SK-N-SH (cell line): Measurements from ENCODE around the gene SFMBT2. TPM values are rescaled to one million over a fixed set of nuclear protein-coding genes. Genes with fewer than 3 reads are reported as not detected.
"Not testable (repeated sequence)": the region's sequence is repeated elsewhere in the genome, so short reads cannot be mapped to it uniquely, and the experiment has no call there.

Experiments used
- CTCF ChIA-PET: fragments of 300-600, 350-600 bp; formaldehyde crosslinking; extraction: SDS; loops from one replicate; lab custom pipeline; 2021; lab: Yijun Ruan, JAX
- POLR2A ChIA-PET: fragments of 350-600 bp; sonication (Branson Sonifier 250); formaldehyde crosslinking; extraction: SDS; loops from one replicate; lab custom pipeline; 2020; ENCODE audit warnings: antibody characterized with exemption, inconsistent platforms; lab: Yijun Ruan, JAX
- DNase-seq: peaks from one replicate; pipeline ENCODE4 v3.0.0; 2012
- H2AFZ ChIP-seq: fragments of 200-600 bp; sonication (generic); 2 replicates; pipeline ENCODE4 v1.8.1; 2016; ENCODE audit warnings: antibody characterized with exemption, mild to moderate bottlenecking, low read depth
- H3F3A ChIP-seq: fragments of 200-600 bp; sonication (generic); replicated peaks from 2 replicates; pipeline ENCODE3; 2016; ENCODE audit warnings: antibody characterized with exemption, mild to moderate bottlenecking; ENCODE audit not compliant: insufficient read depth
- H3K27ac ChIP-seq, 2 experiments: fragments of 200-500 bp in 1 of 2; fragments of 200-600 bp in 1 of 2; sonication (Bioruptor generic) in 1 of 2; sonication (generic), shearing (Covaris generic) in 1 of 2; 2 replicates each; pipeline versions ENCODE4 v1.5.1 to v1.6.1; 2014 to 2016; ENCODE audit warnings: low read depth in 2 of 2, inconsistent platforms in 1 of 2, low read length in 1 of 2, mild to moderate bottlenecking in 1 of 2, mixed read lengths in 1 of 2
- H3K27me3 ChIP-seq: fragments of 200-600 bp; sonication (generic), shearing (Covaris generic); 2 replicates; pipeline ENCODE4 v1.6.1; 2016; ENCODE audit warnings: mixed run types; ENCODE audit not compliant: insufficient read depth
- H3K36me3 ChIP-seq, 2 experiments: fragments of 200-500 bp in 1 of 2; fragments of 200-600 bp in 1 of 2; sonication (Bioruptor generic) in 1 of 2; sonication (generic) in 1 of 2; replicated peaks in 1 of 2; 2 replicates each; pipeline versions ENCODE3 to v1.5.1; 2014 to 2016; ENCODE audit warnings: low read length in 1 of 2, mild to moderate bottlenecking in 1 of 2; ENCODE audit not compliant: insufficient read depth in 2 of 2, control insufficient read depth in 1 of 2
- H3K4me1 ChIP-seq, 2 experiments: fragments of 200-500 bp in 1 of 2; fragments of 200-600 bp in 1 of 2; sonication (Bioruptor generic) in 1 of 2; sonication (generic), shearing (Covaris generic) in 1 of 2; 2 replicates each; pipeline versions ENCODE4 v1.5.1 to v1.6.1; 2014 to 2016; ENCODE audit warnings: low read depth in 1 of 2, low read length in 1 of 2, mixed run types in 1 of 2; ENCODE audit not compliant: insufficient read depth in 2 of 2, control insufficient read depth in 1 of 2
- H3K4me2 ChIP-seq: fragments of 200-600 bp; sonication (generic), shearing (Covaris generic); 2 replicates; pipeline ENCODE4 v1.6.1; 2017; ENCODE audit warnings: mixed run types
- H3K4me3 ChIP-seq, 2 experiments: fragments of 200-500 bp in 1 of 2; fragments of 200-600 bp in 1 of 2; sonication (Bioruptor generic) in 1 of 2; sonication (generic), shearing (Covaris generic) in 1 of 2; 2 replicates each; pipeline versions ENCODE4 v1.5.1 to v1.8.1; 2014 to 2016; ENCODE audit warnings: low read depth in 2 of 2, inconsistent platforms in 1 of 2, low read length in 1 of 2, mild to moderate bottlenecking in 1 of 2, mixed read lengths in 1 of 2, moderate library complexity in 1 of 2
- H3K79me2 ChIP-seq: fragments of 200-600 bp; sonication (generic); 2 replicates; pipeline ENCODE4 v1.8.1; 2017; ENCODE audit warnings: mild to moderate bottlenecking; ENCODE audit not compliant: insufficient read depth
- H3K9ac ChIP-seq: fragments of 200-600 bp; sonication (generic); 2 replicates; pipeline ENCODE4 v1.6.1; 2017; ENCODE audit warnings: mixed run types
- H3K9me2 ChIP-seq: fragments of 200-600 bp; sonication (generic); 2 replicates; pipeline ENCODE4 v1.6.1; 2017; ENCODE audit warnings: mixed run types
- H3K9me3 ChIP-seq: fragments of 200-600 bp; sonication (generic); 2 replicates; pipeline ENCODE4 v1.6.1; 2017; ENCODE audit warnings: mixed run types, mild to moderate bottlenecking, moderate library complexity
- H4K20me1 ChIP-seq: fragments of 200-600 bp; sonication (generic); 2 replicates; pipeline ENCODE4 v1.6.1; 2017; ENCODE audit warnings: mild to moderate bottlenecking, mixed run types; ENCODE audit not compliant: insufficient read depth
- FOXJ3 ChIP-seq: sonication (generic); formaldehyde crosslinking; IDR thresholded peaks from 2 replicates; pipeline ENCODE4 v1.5.1; 2020; ENCODE audit warnings: mild to moderate bottlenecking, missing genetic modification reagents
- FOXM1 ChIP-seq: IDR thresholded peaks from 2 replicates; pipeline ENCODE4 v1.4.0; 2012; ENCODE audit warnings: low read depth, mild to moderate bottlenecking
- GATA2 ChIP-seq: sonication (generic); formaldehyde crosslinking; IDR thresholded peaks from 2 replicates; pipeline ENCODE4 v1.5.0; 2020; ENCODE audit warnings: mild to moderate bottlenecking, missing genetic modification reagents
- IRF3 ChIP-seq: fragments of 150-350 bp; IDR thresholded peaks from 2 replicates; pipeline ENCODE4 v1.6.1; 2016; ENCODE audit warnings: mild to moderate bottlenecking, low read depth, low read length
- NFIC ChIP-seq: IDR thresholded peaks from 2 replicates; pipeline ENCODE4 v1.4.0; 2012; ENCODE audit warnings: borderline replicate concordance
- NRF1 ChIP-seq: IDR thresholded peaks from 2 replicates; pipeline ENCODE4 v1.6.1; 2012; ENCODE audit warnings: low read depth, mild to moderate bottlenecking, low read length
- POLR2AphosphoS5 ChIP-seq: IDR thresholded peaks from 2 replicates; pipeline ENCODE4 v1.6.1; 2012; ENCODE audit warnings: low read depth, low read length
- RFX5 ChIP-seq: IDR thresholded peaks from 2 replicates; pipeline ENCODE4 v1.6.1; 2012; ENCODE audit warnings: mild to moderate bottlenecking, improper control_type of control experiment, low read length
- SMC3 ChIP-seq: IDR thresholded peaks from 2 replicates; pipeline ENCODE4 v1.6.1; 2012; ENCODE audit warnings: low read depth, low read length, improper control_type of control experiment
- WGBS: methylation state at CpG from one replicate; pipeline ENCODE4 v1.1.6; 2017; ENCODE audit warnings: low lambda C conversion rate; 5-methylcytosine and 5-hydroxymethylcytosine counted together
- polyA plus RNA-seq, 3 experiments: library from polyadenylated mRNA; depleted of rRNA; stranded (reverse); fragments of >200 nt; gene quantifications; 2 replicates each; pipeline ENCODE4 v1.2.3, GENCODE V29; 2012

SFMBT2 gene
- polyA plus RNA-seq, 1 of the 3 experiments (the other 2 are of a cell fraction), result 0.20 TPM

DNA sequence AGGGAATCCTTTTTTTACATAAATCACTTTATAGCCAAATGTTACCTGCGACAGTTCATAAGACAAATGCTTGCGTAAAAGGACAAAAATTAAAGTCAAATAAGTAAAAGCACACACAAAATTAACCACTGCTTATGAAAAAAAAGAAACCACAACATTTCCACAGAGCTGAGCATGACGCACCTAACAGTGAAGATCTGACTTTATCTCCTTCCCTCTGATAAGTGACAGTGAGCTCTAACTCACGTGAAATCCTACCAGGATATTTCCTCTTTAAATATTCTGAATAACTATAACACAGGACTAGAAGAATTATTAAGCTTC, 225.5 kb downstream of the SFMBT2 start (continued):
- TF ChIP-seq IRF3 (no peak), RFX5 (no peak)
- TF ChIP-seq, all 33 proteins: peak for 0

GRCh38 chr10:7184660-7185366, 226.0 kb downstream of the SFMBT2 start:
- H3K79me2 ChIP-seq, result no peaks in the 10 kb centered on the region
- no peak overlapping the region for H2AFZ ChIP-seq
- no peaks in the 10 kb centered on the region for H3K9me2 ChIP-seq
- POLR2A ChIA-PET, result no interaction called here
- H3K27me3 ChIP-seq, result no peaks in the 10 kb centered on the region
- no peaks in the 10 kb centered on the region for H3K4me1 ChIP-seq
- CTCF ChIA-PET, result interaction anchor here (1.4 kb wide), 1 partner anchor 64 kb away, joined by 4 read pairs; no protein-coding TSS in a partner anchor
- no peak overlapping the region for H3K4me3 ChIP-seq
- TF ChIP-seq GATA2 (no peak), SMC3 (no peak), NRF1 (no peak), FOXM1 (no peak), FOXJ3 (CRISPR knock-in tag) (no peak), NFIC (no peak), POLR2AphosphoS5 (no peak)
- no peaks in the 10 kb centered on the region for H3K9me3 ChIP-seq
- H4K20me1 ChIP-seq, result no peaks in the 10 kb centered on the region
- WGBS, result 67% methylated on average over 14 of the region's 14 CpGs
- no peaks in the 10 kb centered on the region for H3F3A ChIP-seq
- H3K4me2 ChIP-seq, result no peak overlapping the region
- no peak overlapping the region for H3K27ac ChIP-seq
- H3K9ac ChIP-seq, result no peak overlapping the region
- DNase-seq, result no peak
- no peaks in the 10 kb centered on the region for H3K36me3 ChIP-seq

DNA sequence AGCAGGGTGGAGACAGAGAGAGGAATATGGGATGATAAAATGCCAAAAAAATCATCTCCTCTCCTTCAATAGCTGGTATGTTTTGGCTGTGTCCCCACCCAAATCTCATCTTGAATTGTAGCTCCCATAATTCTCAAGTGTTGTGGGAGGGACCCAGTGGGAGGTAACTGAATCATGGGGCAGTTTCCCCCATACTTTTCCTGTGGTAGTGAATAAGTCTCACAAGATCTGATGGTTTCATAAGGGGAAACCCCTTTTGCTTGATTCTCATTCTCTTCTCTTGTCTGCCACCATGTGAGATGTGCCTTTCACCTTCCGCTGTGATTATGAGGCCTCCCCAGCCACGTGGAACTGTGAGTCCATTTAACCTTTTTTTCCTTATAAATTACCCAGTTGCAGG, 226.7 kb downstream of the SFMBT2 start:
- CTCF ChIA-PET, result interaction anchor here (1.3 kb wide), 1 partner anchor 16 kb away, joined by 4 read pairs; no protein-coding TSS in a partner anchor
- DNase-seq, H3F3A ChIP-seq, H3K4me2 ChIP-seq, H3K4me3 ChIP-seq, H3K9me2 ChIP-seq, H4K20me1 ChIP-seq, H3K4me1 ChIP-seq, POLR2A ChIA-PET, H3K9ac ChIP-seq, H3K79me2 ChIP-seq, H3K36me3 ChIP-seq, H2AFZ ChIP-seq, H3K9me3 ChIP-seq, H3K27me3 ChIP-seq, H3K27ac ChIP-seq: not testable (repeated sequence)
- 59% methylated on average over 2 of the region's 2 CpGs for WGBS

GRCh38 chr10:7182327-7182726, 228.5 kb downstream of the SFMBT2 start:
- POLR2A ChIA-PET, H3K4me3 ChIP-seq, H2AFZ ChIP-seq, CTCF ChIA-PET, H3K9me3 ChIP-seq, H3K27ac ChIP-seq, H3K79me2 ChIP-seq, H3K4me2 ChIP-seq, H4K20me1 ChIP-seq, H3F3A ChIP-seq, H3K9me2 ChIP-seq, H3K36me3 ChIP-seq, DNase-seq, H3K27me3 ChIP-seq, H3K4me1 ChIP-seq, H3K9ac ChIP-seq: not testable (repeated sequence)
- WGBS, result 48% methylated on average over 1 of the region's 1 CpG
